GM19372 (cell line): ENCODE data around the gene PNKP.
A peak's percentile ranks its signal among the peaks of the same experiment; 100 is the strongest.

Experiments
- ATAC-seq: cut with Tn5 transposase; IDR thresholded peaks from one replicate; pipeline ENCODE4 v1.9.1; 2021; ENCODE audit warnings: mild to moderate bottlenecking, low read depth, moderate library complexity; ENCODE audit not compliant: unreplicated experiment

The PNKP gene

DNA sequence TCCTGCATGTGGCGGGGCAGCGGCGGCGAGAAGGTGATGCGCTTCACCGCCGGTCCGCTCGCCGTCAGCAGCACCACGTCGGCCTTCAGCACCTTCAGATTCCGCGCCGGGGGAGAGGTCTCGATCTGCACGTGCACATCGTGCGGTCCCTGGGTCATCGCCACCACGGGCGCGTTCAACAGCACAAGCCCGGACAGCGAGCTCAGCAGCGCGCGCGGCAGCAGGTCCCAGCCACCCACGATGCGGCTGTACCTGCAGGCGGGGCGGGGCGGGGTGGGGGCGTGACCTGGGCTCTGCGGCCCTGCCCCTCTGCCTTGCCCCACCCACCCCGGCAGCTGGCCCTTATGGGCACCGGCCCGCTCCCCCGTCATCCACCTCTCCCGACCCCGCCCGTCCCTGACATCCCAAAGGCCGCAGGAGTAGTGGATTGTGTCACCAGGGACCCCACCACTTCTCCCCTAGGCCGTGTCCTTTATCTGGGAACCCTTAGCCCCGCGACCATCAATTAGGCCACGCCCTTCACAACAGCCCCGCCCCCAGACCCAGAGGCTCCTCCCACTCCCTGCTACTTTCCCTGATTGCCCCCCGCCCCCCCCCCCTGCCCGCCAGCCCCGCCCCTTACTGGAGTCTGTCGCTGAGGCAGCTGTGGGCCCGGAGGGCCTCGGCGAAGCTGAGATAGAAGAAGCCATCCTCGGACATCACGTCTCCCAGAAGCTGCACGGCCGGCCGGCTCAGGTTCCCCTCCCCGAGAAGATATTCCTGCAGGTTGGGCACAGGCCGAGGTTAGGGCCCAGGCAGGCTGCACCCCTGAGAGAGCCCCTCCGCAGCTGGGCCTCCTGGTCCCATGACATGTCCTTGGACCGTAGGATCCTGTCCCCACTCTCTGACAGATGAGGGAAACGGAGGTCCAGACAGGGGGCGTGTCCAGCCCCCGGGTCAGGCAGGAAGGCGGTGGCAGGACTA lies 23.3 kb upstream of the PNKP start:
- ATAC-seq, result no peak

- ATAC-seq, result no peak
Measured at GRCh38 chr19:49889687-49890348, 22.4 kb upstream of the PNKP start.

GRCh38 chr19:49889038-49889686 lies 21.8 kb upstream of the PNKP start:
- ATAC-seq, result no peak

GRCh38 chr19:49888510-49888824 lies 21.1 kb upstream of the PNKP start:
- no peak for ATAC-seq

DNA sequence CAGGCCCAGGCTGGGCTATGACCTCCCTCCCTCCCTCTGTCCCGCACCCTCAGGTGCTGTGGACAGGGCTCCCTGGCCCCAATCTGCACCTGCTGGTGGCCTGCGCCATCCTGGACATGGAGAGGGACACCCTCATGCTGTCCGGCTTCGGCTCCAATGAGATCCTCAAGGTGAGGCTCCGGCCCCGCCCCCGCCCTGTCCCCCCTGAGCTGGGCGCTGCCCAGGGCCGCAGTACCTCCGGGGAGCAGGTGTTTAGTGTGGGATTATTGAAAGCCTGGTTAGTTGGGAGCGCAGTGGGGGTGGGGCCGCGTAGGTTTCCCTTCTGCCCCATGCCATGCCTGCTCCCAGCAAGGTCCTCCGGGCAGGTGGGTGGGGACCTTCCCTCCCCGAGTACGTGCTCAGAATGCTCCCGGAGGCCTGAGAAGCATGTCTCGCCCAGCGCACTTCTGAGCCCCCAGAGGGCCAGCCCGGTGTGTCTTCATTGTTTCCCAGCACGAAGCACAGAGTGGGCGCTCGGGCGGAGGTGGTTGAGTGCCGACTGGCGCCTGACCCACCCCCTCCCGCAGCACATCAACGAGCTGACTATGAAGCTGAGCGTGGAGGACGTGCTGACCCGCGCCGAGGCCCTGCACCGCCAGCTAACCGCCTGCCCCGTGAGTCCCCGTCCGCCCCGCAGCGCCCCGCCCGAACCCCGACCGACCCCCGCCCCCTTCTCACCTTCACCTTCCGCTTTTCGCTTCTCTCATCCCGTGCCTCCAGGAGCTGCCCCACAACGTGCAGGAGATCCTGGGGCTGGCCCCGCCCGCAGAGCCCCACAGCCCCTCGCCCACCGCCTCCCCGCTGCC lies 20.5 kb upstream of the PNKP start:
- no peak for ATAC-seq

DNA sequence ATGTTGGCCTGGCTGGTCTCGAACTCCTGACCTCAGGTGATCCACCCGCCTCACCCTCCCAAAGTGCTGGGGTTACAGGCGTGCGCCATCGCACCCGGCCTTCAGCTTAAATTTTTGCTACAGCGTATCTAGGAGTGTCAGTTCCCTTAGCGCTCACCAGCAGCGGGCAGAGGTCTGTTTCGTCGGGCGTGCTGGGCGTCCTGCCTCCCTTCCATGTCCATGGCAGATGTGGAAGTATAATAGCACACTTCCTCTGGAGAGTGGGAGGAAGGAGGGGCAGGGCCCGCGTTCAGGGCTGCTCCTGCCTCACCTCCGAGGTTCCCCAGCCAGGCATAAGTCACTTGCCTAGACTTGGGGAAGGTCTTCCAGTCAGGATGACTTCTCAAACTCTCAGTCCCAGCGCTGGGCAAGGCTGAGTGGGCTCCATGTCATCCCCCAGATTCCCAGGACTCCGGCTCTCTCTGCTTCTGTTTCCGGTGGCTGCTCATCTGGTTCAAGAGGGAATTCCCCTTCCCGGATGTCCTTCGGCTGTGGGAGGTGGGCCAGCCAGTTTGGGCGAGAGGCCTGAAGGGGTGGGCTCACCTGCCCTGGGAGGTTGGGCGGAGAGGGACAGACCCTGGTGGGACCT lies 19.8 kb upstream of the PNKP start:
- ATAC-seq, result no peak

- ATAC-seq, result no peak
Measured at GRCh38 chr19:49884760-49885159, 17.4 kb upstream of the PNKP start.

DNA sequence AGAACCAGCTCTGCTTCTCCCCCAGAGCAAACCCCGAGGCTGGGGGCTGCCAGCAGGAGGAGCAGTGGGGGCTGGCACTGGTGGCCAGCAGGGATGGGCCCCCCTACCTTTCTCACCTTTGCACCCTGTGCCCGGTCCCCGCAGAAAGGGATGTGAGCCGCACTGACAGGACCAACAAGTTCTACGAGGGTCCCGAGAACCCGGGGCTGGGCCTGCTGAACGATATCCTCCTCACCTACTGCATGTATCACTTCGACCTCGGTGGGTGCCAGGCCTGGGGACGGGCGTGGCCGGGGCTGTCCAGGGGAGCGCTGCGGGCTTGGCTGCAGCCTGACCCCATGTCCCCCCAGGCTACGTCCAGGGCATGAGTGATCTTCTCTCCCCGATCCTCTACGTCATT lies 16.7 kb upstream of the PNKP start:
- ATAC-seq, result no peak

DNA sequence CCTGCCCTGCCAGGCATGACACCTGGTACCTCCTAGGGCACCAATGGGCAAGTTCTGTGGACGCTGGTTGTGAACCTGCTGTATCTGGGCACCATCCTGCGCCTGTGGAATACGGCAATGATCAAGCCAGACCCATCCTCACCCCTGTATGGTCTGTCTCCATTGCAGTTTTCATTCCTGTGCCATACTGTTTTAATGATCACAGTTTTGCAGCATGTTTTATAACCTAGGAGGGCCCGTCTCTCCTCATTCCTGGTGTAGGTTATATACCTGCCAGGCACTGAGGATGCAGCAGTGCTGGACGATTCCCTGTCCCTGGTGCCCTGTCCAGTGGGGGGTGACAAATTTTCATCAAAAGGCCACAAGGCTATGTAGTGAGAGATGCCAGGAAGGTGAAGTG lies 15.7 kb upstream of the PNKP start:
- no peak for ATAC-seq

- no peak for ATAC-seq
Measured at GRCh38 chr19:49882643-49883042, 15.3 kb upstream of the PNKP start.

DNA sequence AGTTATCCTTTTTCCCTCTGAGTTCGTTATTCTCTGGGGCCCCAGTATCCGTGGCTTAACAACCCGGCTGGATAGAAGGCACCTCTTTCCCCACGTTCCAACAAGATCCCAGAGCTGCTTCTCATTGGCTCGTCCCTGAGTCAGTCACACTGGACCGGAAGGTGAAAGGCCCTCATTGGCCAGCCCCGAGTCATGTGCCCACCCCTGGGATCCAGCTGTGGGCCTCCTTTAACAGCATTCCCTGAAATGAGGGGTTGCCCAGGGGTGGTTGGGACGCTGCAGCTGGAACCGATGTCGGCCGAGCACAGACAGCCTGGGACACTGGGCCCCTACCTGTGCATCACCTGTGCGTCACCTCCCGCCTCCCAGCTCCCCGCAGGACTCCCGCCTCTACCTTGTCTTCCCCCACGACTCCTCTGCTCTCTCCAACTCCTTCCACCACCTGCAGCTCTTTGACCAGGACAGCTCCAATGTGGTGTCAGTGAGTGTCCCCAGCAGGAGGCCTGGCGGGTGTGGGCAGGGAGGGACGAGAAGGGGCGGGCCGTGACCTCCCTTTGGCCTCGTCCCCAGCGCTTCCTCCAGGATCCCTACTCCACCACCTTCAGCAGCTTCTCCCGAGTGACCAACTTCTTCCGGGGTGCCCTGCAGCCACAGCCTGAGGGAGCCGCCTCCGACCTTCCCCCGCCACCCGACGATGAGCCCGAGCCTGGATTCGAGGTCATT lies 14.5 kb upstream of the PNKP start:
- ATAC-seq, result no peak

DNA sequence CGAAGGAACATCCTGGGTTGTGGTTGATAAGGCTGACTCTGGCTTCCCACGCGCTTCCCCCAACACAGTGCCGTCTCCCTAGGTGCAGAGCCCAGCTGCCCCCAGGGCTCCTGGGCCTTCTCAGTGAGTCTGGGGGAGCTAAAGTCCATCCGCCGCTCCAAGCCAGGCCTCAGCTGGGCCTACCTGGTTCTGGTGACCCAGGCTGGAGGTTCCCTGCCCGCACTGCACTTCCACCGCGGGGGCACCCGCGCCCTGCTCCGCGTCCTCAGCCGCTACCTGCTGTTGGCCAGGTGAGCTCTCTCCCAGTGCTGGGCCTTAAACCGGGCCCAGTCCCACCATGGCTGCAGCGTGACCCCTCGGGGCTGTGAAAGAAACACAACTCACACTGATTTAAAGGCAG lies 13.8 kb upstream of the PNKP start:
- no peak for ATAC-seq

DNA sequence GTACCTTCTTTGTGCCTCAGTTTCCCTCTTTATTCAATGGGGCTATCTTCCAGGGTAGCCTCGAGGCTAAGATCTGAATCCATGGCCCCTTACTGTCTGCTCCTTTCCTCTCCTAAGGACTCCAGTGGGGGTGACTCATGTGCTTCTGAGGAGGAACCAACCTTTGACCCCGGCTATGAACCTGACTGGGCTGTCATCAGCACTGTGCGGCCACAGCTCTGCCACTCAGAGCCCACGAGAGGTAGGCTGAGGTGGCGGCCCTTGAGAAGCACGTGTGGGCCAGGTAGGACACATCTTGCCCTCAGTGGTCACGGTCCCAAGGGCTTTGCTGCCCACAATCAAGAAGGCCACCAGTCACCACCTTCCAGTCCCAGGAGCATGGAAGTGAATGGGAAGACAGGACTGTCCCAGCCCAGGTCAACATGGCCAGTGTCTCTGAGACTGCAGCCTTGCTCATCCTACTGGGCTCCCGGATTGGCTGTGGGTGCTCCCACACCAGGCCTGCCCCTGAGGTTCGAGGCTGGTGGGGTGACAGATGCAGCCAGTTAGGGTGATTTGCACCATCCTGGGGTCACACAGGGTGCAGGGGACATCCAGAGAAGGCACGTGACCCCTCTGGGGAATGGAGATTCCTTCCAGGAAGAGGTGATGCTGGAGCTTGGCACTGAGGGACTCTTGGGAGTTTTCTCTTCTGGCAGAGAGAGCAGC lies 12.9 kb upstream of the PNKP start:
- ATAC-seq, result no peak

DNA sequence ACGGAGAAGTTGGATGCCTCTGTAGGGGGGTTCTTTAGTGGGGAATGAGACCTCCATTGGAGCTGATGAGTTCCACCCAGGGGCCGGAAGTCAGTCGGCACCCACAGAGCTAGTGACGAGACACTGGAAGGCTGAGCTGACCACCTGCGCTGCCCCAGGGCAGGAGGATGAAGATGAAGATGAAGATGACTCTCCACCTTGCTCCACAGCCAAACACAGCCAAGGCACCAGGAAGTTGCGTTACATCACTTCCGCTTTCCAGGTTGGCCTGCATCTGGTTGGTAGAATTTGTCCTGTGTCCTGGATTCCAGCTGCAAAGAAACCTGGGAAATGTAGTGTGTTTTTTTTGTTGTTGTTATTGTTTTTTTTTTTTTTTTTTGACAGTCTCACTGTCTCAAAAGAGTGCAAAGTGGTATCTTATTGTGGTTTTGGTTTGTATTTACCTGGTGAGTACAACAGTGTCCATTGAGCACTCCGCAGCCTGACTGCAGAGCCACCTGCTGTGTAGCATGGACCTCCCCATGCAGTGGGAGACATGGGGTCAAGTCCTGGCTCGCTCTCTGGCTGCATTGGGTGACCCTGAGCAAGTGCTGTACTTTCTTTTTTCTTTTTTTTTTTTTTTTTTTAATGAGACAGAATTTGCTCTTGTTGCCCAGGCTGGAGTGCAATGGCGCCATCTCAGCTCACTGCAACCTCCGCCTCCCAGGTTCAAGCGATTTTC lies 12.0 kb upstream of the PNKP start:
- ATAC-seq, result no peak

GRCh38 chr19:49878744-49879070 lies 11.3 kb upstream of the PNKP start:
- ATAC-seq, result no peak

DNA sequence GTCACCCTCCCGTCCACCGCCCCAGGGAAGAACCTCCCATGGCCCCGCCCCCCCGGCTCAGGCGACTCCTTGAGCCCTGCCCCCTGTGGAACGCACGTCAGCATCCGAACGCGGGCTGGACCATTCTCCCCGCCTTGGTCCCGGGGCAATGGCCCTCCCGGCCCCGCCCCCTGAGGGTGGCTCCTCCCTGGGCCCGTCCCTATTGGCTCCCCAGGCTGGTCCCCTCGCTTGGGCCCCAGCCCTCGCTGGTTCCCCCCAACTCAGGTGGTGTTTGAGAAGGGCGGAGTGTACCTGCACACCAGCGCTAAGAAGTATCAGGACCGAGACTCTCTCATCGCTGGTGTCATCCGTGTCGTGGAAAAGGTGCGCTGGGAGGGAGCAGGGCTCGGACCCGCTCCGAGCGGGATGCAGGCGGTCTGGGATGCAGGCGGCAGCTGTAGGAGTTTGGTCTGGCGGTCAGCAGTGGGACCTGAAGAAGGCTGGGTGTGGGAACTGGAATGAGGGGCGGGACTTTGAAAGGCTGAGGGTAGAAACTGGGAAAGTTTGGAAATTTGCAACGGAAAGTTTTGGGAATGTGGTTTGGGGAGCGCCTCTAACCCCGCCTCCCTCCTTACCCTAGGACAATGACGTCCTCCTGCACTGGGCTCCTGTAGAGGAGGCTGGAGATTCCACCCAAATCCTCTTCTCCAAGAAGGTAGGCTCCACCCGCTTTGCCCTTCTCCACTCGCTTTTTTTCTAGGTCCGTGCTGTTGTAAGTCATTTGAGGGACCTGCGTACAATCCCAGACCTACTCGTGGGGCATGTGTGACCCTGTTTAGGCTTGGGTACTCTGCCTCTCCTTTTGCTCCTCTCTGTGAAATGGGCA lies 10.7 kb upstream of the PNKP start:
- ATAC-seq, result peak; percentile 43

GRCh38 chr19:49877020-49877878 lies 9.9 kb upstream of the PNKP start, which contains the start of the genes AKT1S1 and TBC1D17:
Gene AKT1S1, minus strand, starts transcription at chr19:49877355. Its CDS starts 4,060 bp downstream, at chr19:49873295.
Gene TBC1D17, plus strand, starts transcription at chr19:49877702. Its CDS starts 22 bp downstream, at chr19:49877724.
- ATAC-seq, result peak; percentile 52
